Measurements from ENCODE around the gene VAT1L.

Gene VAT1L

DNA sequence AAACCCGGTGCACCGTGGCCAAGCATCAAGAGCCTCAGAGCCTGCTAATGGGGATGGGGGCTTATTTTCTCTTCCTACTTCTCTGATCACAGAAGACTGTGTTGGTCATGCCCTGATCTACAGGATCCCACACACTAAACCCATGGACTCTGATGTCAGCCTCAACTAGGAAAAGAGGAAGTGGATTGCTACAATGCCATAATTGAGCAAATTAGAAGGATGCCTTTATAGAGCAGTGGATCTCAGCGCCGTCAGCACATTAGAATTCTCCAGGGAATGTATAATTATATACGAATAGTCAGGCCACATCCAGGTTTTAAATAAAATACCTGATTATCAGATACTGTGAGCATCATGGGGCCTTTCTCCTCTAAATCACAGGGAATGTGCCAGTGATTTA is 64.8 kb downstream of the VAT1L start:
- no peak for DNase-seq
- Histone ChIP-seq H3K4me1 (ENCODE audit: control extremely low read depth in 1 of 4, control insufficient read depth in 4 of 4, insufficient read depth in 4 of 4, low read length in 3 of 4) (no peaks in the 10 kb centered on the region), H3K36me3 (ENCODE audit: control insufficient read depth in 4 of 4, insufficient read depth in 4 of 4, low read length in 3 of 4) (no peaks in the 10 kb centered on the region), H3K27ac (ENCODE audit: insufficient read depth in 1 of 2, low read depth in 1 of 2, low read length in 2 of 2, poor library complexity in 1 of 2, severe bottlenecking in 2 of 2) (no peak overlapping the region), H3K4me3 (ENCODE audit: control insufficient read depth in 1 of 7, extremely low read depth in 1 of 7, insufficient read depth in 4 of 7, low read depth in 2 of 7, low read length in 6 of 7) (no peak overlapping the region), H3K27me3 (replicated peaks in 2 of 5; ENCODE audit: control insufficient read depth in 4 of 5, insufficient read depth in 5 of 5, low read length in 4 of 5) (peaks cover 0 to 7% (median 3%) of the 10 kb centered on the region in 5 experiments), H3K9me3 (ENCODE audit: control extremely low read depth in 1 of 5, control insufficient read depth in 4 of 5, insufficient read depth in 2 of 5, low read depth in 1 of 5, low read length in 4 of 5) (no peaks in the 10 kb centered on the region)
- ChIA-PET CTCF (no interaction called here), POLR2A (no interaction called here)
- WGBS (ENCODE audit: insufficient coverage) = 97% methylated on average over 5 of the region's 5 CpGs

DNA sequence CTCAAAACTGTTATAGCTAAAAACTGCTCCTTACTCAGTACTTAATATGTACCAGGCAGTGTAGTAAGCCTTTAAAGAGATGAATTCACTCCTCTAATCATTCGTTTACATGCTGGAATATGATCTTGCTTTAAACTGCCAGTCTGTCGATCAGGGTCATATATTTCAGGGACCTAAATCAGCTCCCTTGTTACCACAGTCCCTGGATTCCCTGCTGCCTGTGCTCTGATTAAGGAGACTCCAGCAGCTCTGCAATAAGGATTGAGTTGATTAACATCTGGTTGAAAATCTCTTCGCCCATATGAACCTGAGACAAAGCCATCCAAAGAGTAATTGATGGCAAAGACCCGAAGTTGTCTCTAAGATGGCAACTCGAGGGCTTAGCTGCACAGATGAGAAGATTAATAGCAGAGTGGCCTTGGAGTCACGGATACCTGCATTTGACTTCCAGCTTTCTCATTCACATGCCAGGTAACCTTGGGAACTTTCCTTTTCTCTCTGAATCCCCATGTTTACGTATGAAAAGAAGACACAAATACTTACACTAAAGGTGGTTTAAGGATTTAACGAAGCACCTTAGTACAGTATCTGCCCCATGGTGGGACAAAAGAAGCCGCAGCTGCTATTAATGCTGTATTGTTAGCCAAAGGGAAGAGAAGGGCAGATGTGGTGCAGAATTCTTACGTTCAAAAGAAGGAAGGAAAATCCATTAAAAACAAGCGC is 68.2 kb downstream of the VAT1L start:
- no peak overlapping the region for H3K4me3 ChIP-seq (ENCODE audit: control insufficient read depth in 1 of 7, extremely low read depth in 1 of 7, insufficient read depth in 4 of 7, low read depth in 2 of 7, low read length in 6 of 7)
- H3K9me3 ChIP-seq (ENCODE audit: control extremely low read depth in 1 of 5, control insufficient read depth in 4 of 5, insufficient read depth in 2 of 5, low read depth in 1 of 5, low read length in 4 of 5) = no peaks in the 10 kb centered on the region
- no peaks in the 10 kb centered on the region for H3K36me3 ChIP-seq (ENCODE audit: control insufficient read depth in 4 of 4, insufficient read depth in 4 of 4, low read length in 3 of 4)
- H3K4me1 ChIP-seq (ENCODE audit: control extremely low read depth in 1 of 4, control insufficient read depth in 4 of 4, insufficient read depth in 4 of 4, low read length in 3 of 4) = no peaks in the 10 kb centered on the region
- H3K27me3 ChIP-seq (replicated peaks in 2 of 5; ENCODE audit: control insufficient read depth in 4 of 5, insufficient read depth in 5 of 5, low read length in 4 of 5) = peaks cover 0 to 5% (median 3%) of the 10 kb centered on the region in 5 experiments
- ChIA-PET CTCF (no interaction called here), POLR2A (no interaction called here)
- WGBS (ENCODE audit: insufficient coverage) = 67% methylated on average over 10 of the region's 11 CpGs
- DNase-seq = no peak
- H3K27ac ChIP-seq (ENCODE audit: insufficient read depth in 1 of 2, low read depth in 1 of 2, low read length in 2 of 2, poor library complexity in 1 of 2, severe bottlenecking in 2 of 2) = no peak overlapping the region

DNA sequence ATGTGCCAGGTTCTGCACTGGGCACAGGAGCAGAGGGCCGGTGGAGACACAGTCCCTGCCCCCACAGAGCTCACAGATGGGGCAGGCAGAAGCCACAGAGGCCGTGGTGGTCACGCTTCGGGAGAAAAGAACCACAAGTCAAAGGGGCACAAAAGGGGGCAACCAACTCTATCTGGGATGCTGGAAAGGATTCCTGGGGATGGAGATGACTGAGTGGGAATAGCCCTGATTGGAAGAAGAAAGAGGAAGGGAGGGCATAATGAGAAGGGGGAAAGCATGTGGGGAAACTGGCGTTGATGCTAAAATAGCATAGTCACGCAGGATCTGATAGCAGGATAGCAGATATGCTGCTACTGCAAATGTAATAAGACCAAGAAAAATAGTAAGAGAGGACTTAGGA is 69.7 kb downstream of the VAT1L start:
- no peak for DNase-seq
- CTCF ChIA-PET = no interaction called here
- Histone ChIP-seq H3K36me3 (ENCODE audit: control insufficient read depth in 4 of 4, insufficient read depth in 4 of 4, low read length in 3 of 4) (no peaks in the 10 kb centered on the region), H3K4me3 (ENCODE audit: control insufficient read depth in 1 of 7, extremely low read depth in 1 of 7, insufficient read depth in 4 of 7, low read depth in 2 of 7, low read length in 6 of 7) (no peak overlapping the region), H3K27ac (ENCODE audit: insufficient read depth in 1 of 2, low read depth in 1 of 2, low read length in 2 of 2, poor library complexity in 1 of 2, severe bottlenecking in 2 of 2) (no peak overlapping the region), H3K27me3 (replicated peaks in 2 of 5; ENCODE audit: control insufficient read depth in 4 of 5, insufficient read depth in 5 of 5, low read length in 4 of 5) (peaks cover 0 to 4% (median 3%) of the 10 kb centered on the region in 5 experiments), H3K4me1 (ENCODE audit: control extremely low read depth in 1 of 4, control insufficient read depth in 4 of 4, insufficient read depth in 4 of 4, low read length in 3 of 4) (no peaks in the 10 kb centered on the region), H3K9me3 (ENCODE audit: control extremely low read depth in 1 of 5, control insufficient read depth in 4 of 5, insufficient read depth in 2 of 5, low read depth in 1 of 5, low read length in 4 of 5) (no peaks in the 10 kb centered on the region)
- POLR2A ChIA-PET = no interaction called here
- 95% methylated on average over 6 of the region's 6 CpGs for WGBS (ENCODE audit: insufficient coverage)

GRCh38 chr16:77859493-77860232 is 71.3 kb downstream of the VAT1L start:
- POLR2A ChIA-PET = no interaction called here
- Histone ChIP-seq H3K4me1 (ENCODE audit: control extremely low read depth in 1 of 4, control insufficient read depth in 4 of 4, insufficient read depth in 4 of 4, low read length in 3 of 4) (no peaks in the 10 kb centered on the region), H3K4me3 (ENCODE audit: control insufficient read depth in 1 of 7, extremely low read depth in 1 of 7, insufficient read depth in 4 of 7, low read depth in 2 of 7, low read length in 6 of 7) (no peak overlapping the region), H3K36me3 (ENCODE audit: control insufficient read depth in 4 of 4, insufficient read depth in 4 of 4, low read length in 3 of 4) (no peaks in the 10 kb centered on the region), H3K27me3 (replicated peaks in 2 of 5; ENCODE audit: control insufficient read depth in 4 of 5, insufficient read depth in 5 of 5, low read length in 4 of 5) (peaks cover 0 to 4% (median 2%) of the 10 kb centered on the region in 5 experiments), H3K9me3 (ENCODE audit: control extremely low read depth in 1 of 5, control insufficient read depth in 4 of 5, insufficient read depth in 2 of 5, low read depth in 1 of 5, low read length in 4 of 5) (no peaks in the 10 kb centered on the region), H3K27ac (ENCODE audit: insufficient read depth in 1 of 2, low read depth in 1 of 2, low read length in 2 of 2, poor library complexity in 1 of 2, severe bottlenecking in 2 of 2) (no peak overlapping the region)
- CTCF ChIA-PET = no interaction called here
- 97% methylated on average over 9 of the region's 11 CpGs for WGBS (ENCODE audit: insufficient coverage)
- DNase-seq = no peak

GRCh38 chr16:77860953-77861352 is 72.6 kb downstream of the VAT1L start:
- H3K4me3 ChIP-seq (ENCODE audit: control insufficient read depth in 1 of 7, extremely low read depth in 1 of 7, insufficient read depth in 4 of 7, low read depth in 2 of 7, low read length in 6 of 7) = no peak overlapping the region
- no peak overlapping the region for H3K27ac ChIP-seq (ENCODE audit: insufficient read depth in 1 of 2, low read depth in 1 of 2, low read length in 2 of 2, poor library complexity in 1 of 2, severe bottlenecking in 2 of 2)
- ChIA-PET CTCF (no interaction called here), POLR2A (no interaction called here)
- no peaks in the 10 kb centered on the region for H3K36me3 ChIP-seq (ENCODE audit: control insufficient read depth in 4 of 4, insufficient read depth in 4 of 4, low read length in 3 of 4)
- 96% methylated on average over 3 of the region's 3 CpGs for WGBS (ENCODE audit: insufficient coverage)
- H3K9me3 ChIP-seq (ENCODE audit: control extremely low read depth in 1 of 5, control insufficient read depth in 4 of 5, insufficient read depth in 2 of 5, low read depth in 1 of 5, low read length in 4 of 5) = no peaks in the 10 kb centered on the region
- peaks cover 0 to 8% (median 2%) of the 10 kb centered on the region in 5 experiments for H3K27me3 ChIP-seq (replicated peaks in 2 of 5; ENCODE audit: control insufficient read depth in 4 of 5, insufficient read depth in 5 of 5, low read length in 4 of 5)
- no peak for DNase-seq
- no peaks in the 10 kb centered on the region for H3K4me1 ChIP-seq (ENCODE audit: control extremely low read depth in 1 of 4, control insufficient read depth in 4 of 4, insufficient read depth in 4 of 4, low read length in 3 of 4)

GRCh38 chr16:77863250-77863649 is 74.9 kb downstream of the VAT1L start:
- 76% methylated on average over 5 of the region's 5 CpGs for WGBS (ENCODE audit: insufficient coverage)
- no peak overlapping the region for H3K4me3 ChIP-seq (ENCODE audit: control insufficient read depth in 1 of 7, extremely low read depth in 1 of 7, insufficient read depth in 4 of 7, low read depth in 2 of 7, low read length in 6 of 7)
- peaks cover 0 to 8% (median 0%) of the 10 kb centered on the region in 5 experiments for H3K27me3 ChIP-seq (replicated peaks in 2 of 5; ENCODE audit: control insufficient read depth in 4 of 5, insufficient read depth in 5 of 5, low read length in 4 of 5)
- POLR2A ChIA-PET = no interaction called here
- CTCF ChIA-PET = no interaction called here
- DNase-seq = no peak
- H3K27ac ChIP-seq (ENCODE audit: insufficient read depth in 1 of 2, low read depth in 1 of 2, low read length in 2 of 2, poor library complexity in 1 of 2, severe bottlenecking in 2 of 2) = no peak overlapping the region
- no peaks in the 10 kb centered on the region for H3K4me1 ChIP-seq (ENCODE audit: control extremely low read depth in 1 of 4, control insufficient read depth in 4 of 4, insufficient read depth in 4 of 4, low read length in 3 of 4)
- H3K9me3 ChIP-seq (ENCODE audit: control extremely low read depth in 1 of 5, control insufficient read depth in 4 of 5, insufficient read depth in 2 of 5, low read depth in 1 of 5, low read length in 4 of 5) = no peaks in the 10 kb centered on the region
- H3K36me3 ChIP-seq (ENCODE audit: control insufficient read depth in 4 of 4, insufficient read depth in 4 of 4, low read length in 3 of 4) = no peaks in the 10 kb centered on the region

DNA sequence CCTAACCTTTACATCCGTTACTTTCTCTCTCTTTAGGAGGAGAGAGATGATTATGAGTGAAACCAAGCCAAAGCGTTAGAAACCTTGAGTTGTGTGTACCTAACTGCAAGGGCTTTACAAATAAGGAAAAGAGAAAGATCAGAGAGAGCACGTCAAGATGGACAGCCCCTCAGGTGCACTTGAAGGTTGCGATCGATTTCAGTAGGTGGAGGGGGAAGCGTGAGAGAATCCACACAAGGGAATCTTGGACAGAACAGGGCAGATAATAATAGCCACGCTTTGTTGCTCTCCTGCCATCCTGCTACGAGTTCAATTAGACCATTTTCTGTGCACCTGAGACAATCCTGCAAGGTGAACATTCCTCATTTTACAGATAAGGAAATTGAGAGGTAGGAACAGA is 78.4 kb downstream of the VAT1L start:
- Histone ChIP-seq H3K9me3 (ENCODE audit: control extremely low read depth in 1 of 5, control insufficient read depth in 4 of 5, insufficient read depth in 2 of 5, low read depth in 1 of 5, low read length in 4 of 5) (no peaks in the 10 kb centered on the region), H3K4me3 (ENCODE audit: control insufficient read depth in 1 of 7, extremely low read depth in 1 of 7, insufficient read depth in 4 of 7, low read depth in 2 of 7, low read length in 6 of 7) (no peak overlapping the region), H3K27ac (ENCODE audit: insufficient read depth in 1 of 2, low read depth in 1 of 2, low read length in 2 of 2, poor library complexity in 1 of 2, severe bottlenecking in 2 of 2) (no peak overlapping the region), H3K36me3 (ENCODE audit: control insufficient read depth in 4 of 4, insufficient read depth in 4 of 4, low read length in 3 of 4) (no peaks in the 10 kb centered on the region), H3K4me1 (ENCODE audit: control extremely low read depth in 1 of 4, control insufficient read depth in 4 of 4, insufficient read depth in 4 of 4, low read length in 3 of 4) (no peaks in the 10 kb centered on the region), H3K27me3 (replicated peaks in 2 of 5; ENCODE audit: control insufficient read depth in 4 of 5, insufficient read depth in 5 of 5, low read length in 4 of 5) (peaks cover 0 to 8% (median 0%) of the 10 kb centered on the region in 5 experiments)
- WGBS (ENCODE audit: insufficient coverage) = 98% methylated on average over 5 of the region's 8 CpGs
- ChIA-PET CTCF (no interaction called here), POLR2A (no interaction called here)
- DNase-seq = no peak
